ENCODE data around the gene CORO7. TPM values are rescaled to one million over a fixed set of nuclear protein-coding genes. Genes with fewer than 3 reads are reported as not detected.

CORO7 gene
- total RNA-seq, 1 experiment from 2014 or later, result 14.3 TPM

- Histone ChIP-seq H3K4me3 (ENCODE audit: low read length) (no peak overlapping the region), H3K27ac (ENCODE audit: low read length) (no peak overlapping the region), H3K79me2 (ENCODE audit: low read length) (no peaks in the 10 kb centered on the region), H4K20me1 (ENCODE audit: low read length) (no peaks in the 10 kb centered on the region), H3K9me3 (ENCODE audit: low read length) (no peaks in the 10 kb centered on the region), H3K9me2 (replicated peaks; ENCODE audit: low read length) (no peaks in the 10 kb centered on the region), H3K36me3 (ENCODE audit: low read depth, low read length) (no peaks in the 10 kb centered on the region), H3K4me1 (ENCODE audit: insufficient read depth, low read length) (peaks cover 8% of the 10 kb centered on the region; the same call in 1 of the 2 replicates), H2AFZ (ENCODE audit: low read length) (no peak overlapping the region), H3K9ac (ENCODE audit: low read length) (no peak overlapping the region), H3F3A (ENCODE audit: low read length, unreplicated experiment) (no peaks in the 10 kb centered on the region), H3K27me3 (ENCODE audit: low read length) (no peaks in the 10 kb centered on the region), H3K4me2 (ENCODE audit: low read length) (no peak overlapping the region)
- CTCF ChIA-PET, result no interaction called here
- TF ChIP-seq EZH2 (IDR thresholded peaks at IDR 0.05; ENCODE audit: low read length, unreplicated experiment), result no peak
- no peak for TF ChIP-seq CTCF (conservative IDR thresholded peaks at IDR 0.05; ENCODE audit: low read depth, low read length)
- TF ChIP-seq EZH2phosphoT487 (IDR thresholded peaks at IDR 0.05; ENCODE audit: borderline replicate concordance, low read length), result no peak
- POLR2A ChIA-PET (ENCODE audit: unreplicated experiment), result no interaction called here
- intact Hi-C loops (cut with micrococcal nuclease), result no loop called here
- no peak for DNase-seq
- no TSS peak for BruUV-seq (replicated peaks)
- ATAC-seq, result no peak
Measured at GRCh38 chr16:4362476-4363135, 53.8 kb downstream of the CORO7 start.

- no peaks in the 10 kb centered on the region for H3F3A ChIP-seq (ENCODE audit: low read length, unreplicated experiment)
- ChIA-PET POLR2A (ENCODE audit: unreplicated experiment) (no interaction called here), CTCF (no interaction called here)
- H3K4me2 ChIP-seq (ENCODE audit: low read length), result no peak overlapping the region
- no peaks in the 10 kb centered on the region for H3K36me3 ChIP-seq (ENCODE audit: low read depth, low read length)
- ATAC-seq (no peak), DNase-seq (no peak)
- H3K4me1 ChIP-seq (ENCODE audit: insufficient read depth, low read length), result peaks cover 2% of the 10 kb centered on the region; the same call in 1 of the 2 replicates
- no TSS peak for BruUV-seq (replicated peaks)
- H3K9me2 ChIP-seq (replicated peaks; ENCODE audit: low read length), result no peaks in the 10 kb centered on the region
- no peak overlapping the region for H3K27ac ChIP-seq (ENCODE audit: low read length)
- no peaks in the 10 kb centered on the region for H4K20me1 ChIP-seq (ENCODE audit: low read length)
- no peak overlapping the region for H3K9ac ChIP-seq (ENCODE audit: low read length)
- no peaks in the 10 kb centered on the region for H3K27me3 ChIP-seq (ENCODE audit: low read length)
- no peak overlapping the region for H3K4me3 ChIP-seq (ENCODE audit: low read length)
- H3K79me2 ChIP-seq (ENCODE audit: low read length), result no peaks in the 10 kb centered on the region
- TF ChIP-seq EZH2 (IDR thresholded peaks at IDR 0.05; ENCODE audit: low read length, unreplicated experiment), result no peak
- TF ChIP-seq CTCF (conservative IDR thresholded peaks at IDR 0.05; ENCODE audit: low read depth, low read length), result no peak
- TF ChIP-seq EZH2phosphoT487 (IDR thresholded peaks at IDR 0.05; ENCODE audit: borderline replicate concordance, low read length), result no peak
- intact Hi-C loops (cut with micrococcal nuclease), result no loop called here
- H2AFZ ChIP-seq (ENCODE audit: low read length), result no peak overlapping the region
- H3K9me3 ChIP-seq (ENCODE audit: low read length), result no peaks in the 10 kb centered on the region
Measured at GRCh38 chr16:4361944-4362311, 54.5 kb downstream of the CORO7 start.

- no peak overlapping the region for H2AFZ ChIP-seq (ENCODE audit: low read length)
- no peaks in the 10 kb centered on the region for H3F3A ChIP-seq (ENCODE audit: low read length, unreplicated experiment)
- TF ChIP-seq CTCF (conservative IDR thresholded peaks at IDR 0.05; ENCODE audit: low read depth, low read length), result no peak
- no peak for TF ChIP-seq EZH2 (IDR thresholded peaks at IDR 0.05; ENCODE audit: low read length, unreplicated experiment)
- TF ChIP-seq EZH2phosphoT487 (IDR thresholded peaks at IDR 0.05; ENCODE audit: borderline replicate concordance, low read length), result no peak
- no peak overlapping the region for H3K4me2 ChIP-seq (ENCODE audit: low read length)
- no peaks in the 10 kb centered on the region for H3K9me3 ChIP-seq (ENCODE audit: low read length)
- no peak overlapping the region for H3K9ac ChIP-seq (ENCODE audit: low read length)
- H3K27ac ChIP-seq (ENCODE audit: low read length), result no peak overlapping the region
- BruUV-seq (replicated peaks), result no TSS peak
- no peaks in the 10 kb centered on the region for H4K20me1 ChIP-seq (ENCODE audit: low read length)
- ChIA-PET POLR2A (ENCODE audit: unreplicated experiment) (no interaction called here), CTCF (no interaction called here)
- intact Hi-C loops (cut with micrococcal nuclease), result no loop called here
- ATAC-seq (no peak; the same call in 1 of the 2 replicates), DNase-seq (no peak)
- no peaks in the 10 kb centered on the region for H3K9me2 ChIP-seq (replicated peaks; ENCODE audit: low read length)
- no peaks in the 10 kb centered on the region for H3K27me3 ChIP-seq (ENCODE audit: low read length)
- no peaks in the 10 kb centered on the region for H3K36me3 ChIP-seq (ENCODE audit: low read depth, low read length)
- H3K4me1 ChIP-seq (ENCODE audit: insufficient read depth, low read length), result no peaks in the 10 kb centered on the region
- H3K4me3 ChIP-seq (ENCODE audit: low read length), result no peak overlapping the region
- no peaks in the 10 kb centered on the region for H3K79me2 ChIP-seq (ENCODE audit: low read length)
Measured at GRCh38 chr16:4361033-4361943, 55.1 kb downstream of the CORO7 start.
